ENCODE results near the gene CDR2. TPM values are rescaled to one million over a fixed set of nuclear protein-coding genes. Genes with fewer than 3 reads are reported as not detected.

CDR2 gene
- total and polyA plus RNA-seq, 8 donors = 7.9 to 15.5 (median 9.1) TPM

- no peaks in the 10 kb centered on the region for H3K27me3 ChIP-seq
- no peak overlapping the region for H3K4me3 ChIP-seq
- H3K36me3 ChIP-seq = peaks cover 0 to 50% (median 29%) of the 10 kb centered on the region in 3 donors
- 67 to 69% methylated on average over 18 of the region's 18 CpGs for WGBS, 2 donors
- DNase-seq (peak in 2 of 6 donors; percentile 42 to 64), FAIRE-seq (no peak), ATAC-seq (peak in 3 of 4 donors; percentile 26 to 53 (median 35))
- H3K9me3 ChIP-seq = no peaks in the 10 kb centered on the region
- no peaks in the 10 kb centered on the region for H3K4me1 ChIP-seq
- H3K27ac ChIP-seq = no peak overlapping the region
- TF ChIP-seq CTCF (IDR thresholded peaks at IDR 0.05) = peak in 3 of 4 donors; percentile 30 to 41 (median 37)
- intact Hi-C loops (cut with DNase I) = no loop called here
These were observed 55.6 kb downstream of the CDR2 start for GRCh38 chr16:22318690-22319358.

- H3K27ac ChIP-seq = no peak overlapping the region
- no peak for TF ChIP-seq CTCF (IDR thresholded peaks at IDR 0.05)
- WGBS, 2 donors = 86 to 89% methylated on average over 6 of the region's 6 CpGs
- ATAC-seq (no peak), FAIRE-seq (no peak), DNase-seq (no peak)
- intact Hi-C loops (cut with DNase I) = no loop called here
- no peaks in the 10 kb centered on the region for H3K9me3 ChIP-seq
- no peak overlapping the region for H3K4me3 ChIP-seq
- no peaks in the 10 kb centered on the region for H3K27me3 ChIP-seq
- H3K36me3 ChIP-seq = peaks cover 0 to 55% (median 29%) of the 10 kb centered on the region in 3 donors
- H3K4me1 ChIP-seq = no peaks in the 10 kb centered on the region
These were observed 56.8 kb downstream of the CDR2 start for GRCh38 chr16:22317625-22318024.

- H3K4me3 ChIP-seq = no peak overlapping the region
- H3K27me3 ChIP-seq = no peaks in the 10 kb centered on the region
- TF ChIP-seq CTCF (IDR thresholded peaks at IDR 0.05) = no peak
- ATAC-seq (peak in 1 of 4 donors; percentile 2), FAIRE-seq (no peak), DNase-seq (peak in 2 of 6 donors; percentile 51 to 71)
- H3K36me3 ChIP-seq = peaks cover 0 to 55% (median 31%) of the 10 kb centered on the region in 3 donors
- WGBS, 2 donors = 77 to 78% methylated on average over 17 of the region's 17 CpGs
- no peak overlapping the region for H3K27ac ChIP-seq
- intact Hi-C loops (cut with DNase I) = no loop called here
- no peaks in the 10 kb centered on the region for H3K9me3 ChIP-seq
- no peaks in the 10 kb centered on the region for H3K4me1 ChIP-seq
These were observed 57.4 kb downstream of the CDR2 start for GRCh38 chr16:22317001-22317530.

GRCh38 chr16:22316411-22316811 is 58.0 kb downstream of the CDR2 start:
- DNase-seq = peak in 2 of 6 donors; percentile 54 to 74
- H3K36me3 ChIP-seq = peaks cover 0 to 61% (median 30%) of the 10 kb centered on the region in 3 donors
- intact Hi-C loops (cut with DNase I) = no loop called here
- H3K27ac ChIP-seq = no peak overlapping the region
- H3K27me3 ChIP-seq = no peaks in the 10 kb centered on the region
- no peak for TF ChIP-seq CTCF (IDR thresholded peaks at IDR 0.05)
- 88 to 94% methylated on average over 9 of the region's 9 CpGs for WGBS, 2 donors
- no peak for FAIRE-seq
- no peaks in the 10 kb centered on the region for H3K9me3 ChIP-seq
- no peak for ATAC-seq
- no peak overlapping the region for H3K4me3 ChIP-seq
- H3K4me1 ChIP-seq = no peaks in the 10 kb centered on the region

GRCh38 chr16:22315979-22316378 is 58.4 kb downstream of the CDR2 start:
- TF ChIP-seq CTCF (IDR thresholded peaks at IDR 0.05) = no peak
- no peaks in the 10 kb centered on the region for H3K9me3 ChIP-seq
- peaks cover 0 to 65% (median 30%) of the 10 kb centered on the region in 3 donors for H3K36me3 ChIP-seq
- no peak overlapping the region for H3K27ac ChIP-seq
- H3K4me1 ChIP-seq = no peaks in the 10 kb centered on the region
- FAIRE-seq = no peak
- no peak for DNase-seq
- intact Hi-C loops (cut with DNase I) = no loop called here
- 43 to 72% methylated on average over 1 of the region's 1 CpG for WGBS, 2 donors
- no peak for ATAC-seq
- no peak overlapping the region for H3K4me3 ChIP-seq
- H3K27me3 ChIP-seq = no peaks in the 10 kb centered on the region
